SU-DHL-6 (cell line): ENCODE data around the gene PLD3.

ENCODE experiments used
- H2AFZ ChIP-seq: fragments of 200-600 bp; sonication (generic); 2 replicates; pipeline ENCODE4 v1.6.1; 2014; ENCODE audit warnings: low read depth, mild to moderate bottlenecking, moderate library complexity, mixed read lengths, antibody characterized with exemption, low read length; ENCODE audit not compliant: severe bottlenecking
- H3F3A ChIP-seq: fragments of 200-600 bp; shearing (Covaris generic); 2 replicates; pipeline ENCODE4 v1.6.0; 2016; ENCODE audit warnings: antibody characterized with exemption, mild to moderate bottlenecking; ENCODE audit not compliant: insufficient read depth
- H3K27ac ChIP-seq: fragments of 200-600 bp; sonication (generic); 2 replicates; pipeline ENCODE4 v1.5.1; 2016; ENCODE audit warnings: low read depth, mild to moderate bottlenecking, low read length, moderate library complexity, mixed read lengths
- H3K27me3 ChIP-seq: fragments of 200-600 bp; sonication (generic), shearing (Covaris generic); 2 replicates; pipeline ENCODE4 v1.6.0; 2014; ENCODE audit warnings: mild to moderate bottlenecking, low read length
- H3K36me3 ChIP-seq: fragments of 200-600 bp; sonication (generic); 2 replicates; pipeline ENCODE4 v1.6.1; 2014; ENCODE audit warnings: mild to moderate bottlenecking, low read length, mixed read lengths
- H3K4me2 ChIP-seq: fragments of 300-600, 200-600 bp; shearing (Covaris generic), sonication (generic); 2 replicates; pipeline ENCODE4 v1.6.0; 2014; ENCODE audit warnings: low read length, low read depth, mild to moderate bottlenecking; ENCODE audit not compliant: poor library complexity, severe bottlenecking
- H3K4me3 ChIP-seq: fragments of 200-600 bp; sonication (generic); 2 replicates; pipeline ENCODE4 v1.5.1; 2014; ENCODE audit warnings: antibody characterized with exemption, low read length, mild to moderate bottlenecking, mixed read lengths; ENCODE audit not compliant: insufficient read depth, poor library complexity, severe bottlenecking
- H3K79me2 ChIP-seq: fragments of 200-600 bp; sonication (generic); 2 replicates; pipeline ENCODE4 v1.6.1; 2014; ENCODE audit warnings: mild to moderate bottlenecking, low read length, moderate library complexity; ENCODE audit not compliant: insufficient read depth
- H3K9ac ChIP-seq: fragments of 200-600 bp; sonication (generic); 2 replicates; pipeline ENCODE4 v1.7.0; 2014; ENCODE audit warnings: mild to moderate bottlenecking, low read length
- H3K9me2 ChIP-seq: fragments of 200-600 bp; sonication (generic); replicated peaks from 2 replicates; pipeline ENCODE4 v1.6.1; 2014; ENCODE audit warnings: low read length; ENCODE audit not compliant: insufficient read depth
- H3K9me3 ChIP-seq: fragments of 200-600 bp; sonication (generic); 2 replicates; pipeline ENCODE4 v1.6.1; 2014; ENCODE audit warnings: low read length, mixed read lengths; ENCODE audit not compliant: insufficient read depth
- H4K20me1 ChIP-seq: fragments of 200-600 bp; sonication (generic); 2 replicates; pipeline ENCODE4 v1.6.1; 2014; ENCODE audit warnings: low read depth, mild to moderate bottlenecking, antibody characterized with exemption, low read length, moderate library complexity, mixed read lengths
- CTCF ChIP-seq: fragments of 200-600 bp; sonication (generic); IDR thresholded peaks from one replicate; pipeline ENCODE4 v1.5.1; 2017; ENCODE audit warnings: antibody characterized with exemption, mild to moderate bottlenecking, low read length, moderate library complexity; ENCODE audit not compliant: insufficient read depth, poor library complexity, severe bottlenecking
- EZH2phosphoT487 ChIP-seq: fragments of 200-600 bp; sonication (generic), shearing (Covaris generic); conservative IDR thresholded peaks from 2 replicates; pipeline ENCODE4 v1.6.1; 2018; ENCODE audit warnings: mild to moderate bottlenecking, antibody characterized with exemption, low read length, moderate library complexity, mixed read lengths

PLD3 gene

DNA sequence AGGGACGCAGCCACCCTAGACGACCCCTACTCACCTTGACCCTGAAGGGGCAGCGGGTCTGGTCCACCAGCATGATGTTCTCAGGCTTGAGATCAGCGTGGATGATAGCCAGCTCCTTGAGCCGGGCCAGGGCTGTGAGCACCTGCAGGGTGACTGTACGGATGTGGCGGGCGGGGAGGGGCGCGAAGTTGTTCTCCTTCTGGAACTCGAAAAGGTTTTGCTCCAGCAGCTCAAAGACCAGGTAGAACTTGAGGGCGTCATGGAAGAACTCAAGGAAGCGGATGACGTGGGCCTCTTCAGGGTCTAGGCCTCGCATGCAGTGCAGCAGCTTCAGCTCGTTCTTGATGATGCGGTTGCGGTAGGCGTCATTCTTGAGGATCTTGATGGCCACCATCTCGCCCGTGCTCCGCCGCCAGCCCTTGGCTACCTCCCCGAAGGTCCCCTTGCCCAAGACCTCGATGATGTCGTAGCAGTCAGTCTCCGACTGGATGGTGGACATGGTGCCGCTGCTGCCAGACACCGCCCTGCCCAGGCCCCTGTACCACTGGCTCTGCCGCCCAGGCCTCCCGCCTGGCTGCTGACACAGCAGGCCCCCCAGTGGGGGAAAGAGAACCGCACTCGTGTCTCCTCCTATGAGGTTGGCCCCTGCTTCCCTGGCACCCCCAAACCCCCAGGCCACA, 41.0 kb downstream of the PLD3 start:
- H3K27me3 ChIP-seq: no peaks in the 10 kb centered on the region
- no peaks in the 10 kb centered on the region for H3K9me2 ChIP-seq
- no peaks in the 10 kb centered on the region for H4K20me1 ChIP-seq
- H3K9me3 ChIP-seq: no peaks in the 10 kb centered on the region
- H3K9ac ChIP-seq: no peak overlapping the region
- TF ChIP-seq EZH2phosphoT487: no peak
- TF ChIP-seq CTCF: no peak
- H2AFZ ChIP-seq: no peak overlapping the region
- H3K36me3 ChIP-seq: no peaks in the 10 kb centered on the region
- H3K79me2 ChIP-seq: no peaks in the 10 kb centered on the region
- no peak overlapping the region for H3K4me3 ChIP-seq
- no peak overlapping the region for H3K27ac ChIP-seq
- H3K4me2 ChIP-seq: no peak overlapping the region
- no peaks in the 10 kb centered on the region for H3F3A ChIP-seq

GRCh38 chr19:40390084-40390742, 41.7 kb downstream of the PLD3 start, which contains the start of gene HIPK4:
Gene HIPK4, minus strand, starts transcription at chr19:40390181. Its CDS starts 279 bp downstream, at chr19:40389902.
- Histone ChIP-seq H3K9me3 (no peaks in the 10 kb centered on the region), H3K9me2 (no peaks in the 10 kb centered on the region), H3F3A (no peaks in the 10 kb centered on the region), H3K36me3 (no peaks in the 10 kb centered on the region), H3K27ac (no peak within 1 kb of the TSS), H3K9ac (no peak within 1 kb of the TSS), H2AFZ (no peak within 1 kb of the TSS), H4K20me1 (no peaks in the 10 kb centered on the region), H3K27me3 (no peaks in the 10 kb centered on the region), H3K4me3 (no peak within 1 kb of the TSS), H3K4me2 (no peak within 1 kb of the TSS), H3K79me2 (no peaks in the 10 kb centered on the region)
- TF ChIP-seq EZH2phosphoT487 (no peak), CTCF (no peak)

DNA sequence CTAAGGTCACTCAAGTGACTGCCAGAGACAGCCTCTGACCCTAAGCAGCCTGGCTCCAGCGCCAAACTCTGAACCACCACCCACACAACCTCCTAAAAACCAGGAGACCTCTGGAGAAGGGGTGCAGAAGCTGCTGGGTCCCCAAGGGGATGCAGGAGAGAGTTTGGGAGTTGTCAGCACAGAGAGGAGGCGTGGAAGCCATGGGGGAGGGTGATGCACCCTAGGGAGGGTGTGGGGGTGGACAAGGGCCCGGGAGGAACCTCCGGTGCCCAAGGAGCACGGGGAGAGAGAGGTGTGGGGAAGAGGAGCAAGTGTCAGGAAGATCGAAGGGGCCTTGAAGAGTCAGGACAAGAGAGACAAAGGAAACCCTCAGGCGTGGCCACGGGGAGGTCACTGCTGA, 43.6 kb downstream of the PLD3 start:
- H3K27ac ChIP-seq: no peak overlapping the region
- H3K4me3 ChIP-seq: no peak overlapping the region
- H3K9ac ChIP-seq: no peak overlapping the region
- H2AFZ ChIP-seq: no peak overlapping the region
- H3F3A ChIP-seq: no peaks in the 10 kb centered on the region
- no peaks in the 10 kb centered on the region for H3K36me3 ChIP-seq
- TF ChIP-seq EZH2phosphoT487 (no peak), CTCF (no peak)
- H3K9me3 ChIP-seq: no peaks in the 10 kb centered on the region
- H3K79me2 ChIP-seq: no peaks in the 10 kb centered on the region
- no peaks in the 10 kb centered on the region for H3K9me2 ChIP-seq
- H4K20me1 ChIP-seq: no peaks in the 10 kb centered on the region
- H3K4me2 ChIP-seq: no peak overlapping the region
- H3K27me3 ChIP-seq: no peaks in the 10 kb centered on the region
